Pericardium fibroblast (primary cell): ENCODE data around the gene LGR4. TPM values are rescaled to one million over a fixed set of nuclear protein-coding genes. Genes with fewer than 3 reads are reported as not detected.

Source experiments
- total RNA-seq: library from RNA; depleted of rRNA; stranded (reverse); fragments of >200 nt; gene quantifications from 2 replicates; pipeline ENCODE4 v1.2.3, GENCODE V29; 2015

The LGR4 gene, protein sequence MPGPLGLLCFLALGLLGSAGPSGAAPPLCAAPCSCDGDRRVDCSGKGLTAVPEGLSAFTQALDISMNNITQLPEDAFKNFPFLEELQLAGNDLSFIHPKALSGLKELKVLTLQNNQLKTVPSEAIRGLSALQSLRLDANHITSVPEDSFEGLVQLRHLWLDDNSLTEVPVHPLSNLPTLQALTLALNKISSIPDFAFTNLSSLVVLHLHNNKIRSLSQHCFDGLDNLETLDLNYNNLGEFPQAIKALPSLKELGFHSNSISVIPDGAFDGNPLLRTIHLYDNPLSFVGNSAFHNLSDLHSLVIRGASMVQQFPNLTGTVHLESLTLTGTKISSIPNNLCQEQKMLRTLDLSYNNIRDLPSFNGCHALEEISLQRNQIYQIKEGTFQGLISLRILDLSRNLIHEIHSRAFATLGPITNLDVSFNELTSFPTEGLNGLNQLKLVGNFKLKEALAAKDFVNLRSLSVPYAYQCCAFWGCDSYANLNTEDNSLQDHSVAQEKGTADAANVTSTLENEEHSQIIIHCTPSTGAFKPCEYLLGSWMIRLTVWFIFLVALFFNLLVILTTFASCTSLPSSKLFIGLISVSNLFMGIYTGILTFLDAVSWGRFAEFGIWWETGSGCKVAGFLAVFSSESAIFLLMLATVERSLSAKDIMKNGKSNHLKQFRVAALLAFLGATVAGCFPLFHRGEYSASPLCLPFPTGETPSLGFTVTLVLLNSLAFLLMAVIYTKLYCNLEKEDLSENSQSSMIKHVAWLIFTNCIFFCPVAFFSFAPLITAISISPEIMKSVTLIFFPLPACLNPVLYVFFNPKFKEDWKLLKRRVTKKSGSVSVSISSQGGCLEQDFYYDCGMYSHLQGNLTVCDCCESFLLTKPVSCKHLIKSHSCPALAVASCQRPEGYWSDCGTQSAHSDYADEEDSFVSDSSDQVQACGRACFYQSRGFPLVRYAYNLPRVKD
- total RNA-seq: 7.0 and 17.6 TPM in 2 replicates

DNA sequence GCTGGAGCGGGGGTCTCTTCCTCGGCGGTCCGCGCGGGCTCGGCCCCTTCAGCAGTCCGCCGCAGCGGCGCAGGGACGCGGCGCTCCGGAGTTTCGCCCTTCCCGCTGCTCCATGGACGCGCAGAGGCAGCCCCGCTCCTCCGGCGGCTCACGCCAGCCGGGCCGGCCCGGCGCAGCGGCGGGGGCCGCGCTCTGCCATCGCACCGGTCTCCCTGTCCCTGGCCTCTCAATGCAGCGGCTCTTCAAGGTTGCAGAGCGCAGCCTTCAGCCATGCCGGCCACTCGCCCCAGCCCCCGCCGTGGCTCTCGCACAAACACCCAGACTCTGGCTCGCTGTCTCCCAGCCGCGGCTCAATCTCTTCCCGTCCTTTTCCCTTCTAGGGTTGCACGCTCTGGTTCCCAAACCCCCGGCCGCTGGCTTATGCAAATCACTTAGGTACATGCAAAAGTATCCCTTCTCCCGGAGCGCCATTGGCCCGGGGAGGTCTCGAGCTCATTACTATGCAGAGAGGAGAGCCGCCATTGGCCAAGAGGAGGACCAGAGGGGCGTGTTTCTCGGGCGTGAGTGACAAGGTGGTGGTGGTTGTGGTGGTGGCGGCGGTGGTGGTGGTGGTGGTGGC lies at the start of gene LGR4:
Gene LGR4 (minus strand): TSS at position 393 of the 619 bp plus-strand sequence. CDS start 488 bp downstream, outside the sequence.

DNA sequence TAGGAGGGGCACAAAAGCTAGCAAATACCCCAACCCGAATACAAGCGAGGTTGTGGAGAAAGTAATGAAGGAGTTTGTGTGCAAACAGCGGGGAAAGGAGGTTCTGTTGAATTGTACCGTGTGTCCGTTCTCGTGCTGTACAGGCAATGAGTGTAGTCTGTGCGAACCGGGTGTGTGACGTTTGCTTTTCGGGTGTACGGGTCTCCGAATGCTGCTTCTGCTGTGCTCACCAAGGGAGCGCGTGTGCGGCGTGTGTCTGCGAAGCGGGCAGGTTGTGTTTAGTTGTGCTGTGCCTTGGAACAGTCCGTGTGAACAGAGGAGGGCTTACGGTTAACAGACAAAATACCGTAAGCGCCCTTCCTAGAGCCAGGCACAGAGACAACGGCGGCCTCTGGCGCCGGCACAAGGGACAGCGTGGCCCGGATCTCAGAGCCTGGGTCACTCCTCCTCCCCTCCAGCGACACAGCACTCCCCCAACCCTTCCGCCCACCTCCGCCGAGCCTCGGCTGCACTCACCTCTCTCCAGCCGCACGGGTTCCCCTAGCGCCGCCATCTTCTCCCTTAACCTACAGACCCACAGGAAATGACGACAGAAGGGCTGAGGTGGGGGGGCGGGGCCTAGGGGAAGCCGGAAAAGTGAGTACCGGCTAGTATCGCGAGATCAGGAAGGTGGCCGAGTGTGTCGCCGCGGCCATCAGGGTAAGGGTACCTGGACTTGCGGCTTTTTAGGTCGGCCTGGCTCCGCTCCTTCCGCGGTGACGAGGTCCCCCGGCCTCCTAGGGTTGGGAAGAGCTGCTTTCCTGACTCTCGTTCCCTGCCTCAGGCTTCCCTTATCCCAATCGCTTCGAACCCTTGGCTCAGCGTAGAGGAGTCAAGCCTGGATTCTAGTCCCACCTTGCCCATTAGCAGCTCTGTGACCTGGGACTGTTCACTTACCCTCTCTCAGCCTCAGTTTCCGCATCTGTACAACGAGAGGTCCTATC lies 33.9 kb upstream of the LGR4 start, which contains the start of gene LIN7C:
Gene LIN7C (minus strand): TSS at position 570 of the 983 bp plus-strand sequence. CDS start 17 bp downstream, at position 553.

DNA sequence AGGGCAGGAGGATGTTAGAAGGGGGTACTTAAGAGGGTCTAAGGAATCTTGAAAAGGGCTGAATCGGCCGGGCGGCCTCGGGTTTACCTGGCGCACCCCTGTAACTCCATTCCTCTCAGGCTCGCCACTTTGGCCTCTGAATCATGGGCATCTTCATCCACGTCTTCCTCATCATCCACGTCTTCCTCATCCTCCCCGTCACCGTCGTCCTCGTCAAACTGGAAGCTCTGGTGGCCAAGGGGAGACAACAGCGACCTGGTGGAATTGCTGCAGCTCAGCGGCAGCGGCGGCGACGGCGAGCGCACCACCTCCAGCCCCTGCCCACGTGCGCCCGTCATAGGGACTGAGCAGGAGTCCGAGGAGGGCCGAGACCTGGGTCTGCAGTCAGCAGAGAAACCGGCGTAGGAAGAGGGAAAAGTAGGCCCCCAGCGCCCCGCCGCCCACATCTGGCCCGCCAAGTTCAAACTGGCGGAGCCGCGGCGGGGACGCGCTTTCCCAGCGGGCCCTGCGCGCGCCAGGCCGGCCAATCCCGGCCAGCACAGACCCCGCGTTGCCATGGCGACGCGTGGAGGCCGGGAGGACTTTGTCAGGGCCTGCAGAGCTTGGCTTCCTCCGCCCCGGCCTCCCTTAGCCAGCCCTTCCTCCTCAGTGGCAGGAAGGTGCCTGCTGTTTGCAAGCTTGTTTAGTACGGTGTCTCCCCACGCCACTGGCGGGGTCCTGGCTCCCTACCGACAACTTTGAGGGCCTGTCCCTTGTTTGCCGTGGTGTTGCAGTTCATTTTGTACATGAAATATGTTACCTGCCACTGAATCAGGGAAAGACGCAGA lies 109.6 kb downstream of the LGR4 start, which contains the start of gene CCDC34:
Gene CCDC34 (minus strand): TSS at position 467 of the 827 bp plus-strand sequence. CDS start 21 bp downstream, at position 446.

Other genes starting within 250 kb of the LGR4 start
- 1.2 and 3.1 TPM in 2 replicates for gene CCDC34, start 109.6 kb downstream of the LGR4 start, total RNA-seq
- gene LIN7C, start 34.0 kb upstream of the LGR4 start, total RNA-seq: 15.7 and 19.7 TPM in 2 replicates
- gene BDNF, start 227.7 kb upstream of the LGR4 start, total RNA-seq: 0.34 and 4.1 TPM in 2 replicates